Endothelial cell (in vitro differentiated cells): ENCODE measurements around the gene CKB. TPM values are rescaled to one million over a fixed set of nuclear protein-coding genes. Genes with fewer than 3 reads are reported as not detected.

Experiments used
- DNase-seq: peaks from one replicate; pipeline ENCODE4 v3.0.0; 2021; ENCODE audit warnings: low spot score
- H3K27ac Mint-ChIP-seq: one replicate; pipeline ENCODE4 v1.8.0; 2021; ENCODE audit warnings: mixed read lengths, inconsistent platforms; ENCODE audit not compliant: unreplicated experiment
- H3K27me3 Mint-ChIP-seq: one replicate; pipeline ENCODE4 v1.8.0; 2021; ENCODE audit warnings: mild to moderate bottlenecking, moderate library complexity, mixed read lengths, inconsistent platforms; ENCODE audit not compliant: unreplicated experiment
- H3K36me3 Mint-ChIP-seq: one replicate; pipeline ENCODE4 v1.8.0; 2021; ENCODE audit warnings: mild to moderate bottlenecking, low read depth, mixed read lengths, inconsistent platforms; ENCODE audit not compliant: unreplicated experiment
- H3K4me1 Mint-ChIP-seq: one replicate; pipeline ENCODE4 v1.8.0; 2021; ENCODE audit warnings: mild to moderate bottlenecking, mixed read lengths, inconsistent platforms; ENCODE audit not compliant: unreplicated experiment
- H3K4me3 Mint-ChIP-seq: one replicate; pipeline ENCODE4 v1.8.0; 2021; ENCODE audit warnings: mild to moderate bottlenecking, mixed read lengths, inconsistent platforms; ENCODE audit not compliant: unreplicated experiment
- H3K9me3 Mint-ChIP-seq: one replicate; pipeline ENCODE4 v1.8.0; 2021; ENCODE audit warnings: mixed read lengths, inconsistent platforms; ENCODE audit not compliant: unreplicated experiment
- total RNA-seq: library from RNA; stranded (reverse); fragmentation: NEBNext Ultra II Directional; extraction: Animal tissue kit (Norgen Biotek cat#: 25700); gene quantifications from one replicate; pipeline ENCODE4 v1.2.1, GENCODE V29; 2021; ENCODE audit not compliant: unreplicated experiment
- TF ChIP-seq, protein P1 (sequence below): fragments of 200-600 bp; sonication (generic); IDR thresholded peaks from one replicate; pipeline ENCODE4 v1.5.0; 2021; ENCODE audit warnings: antibody characterized with exemption; ENCODE audit not compliant: unreplicated experiment

Gene CKB
- total RNA-seq, 1 donor from 2014 or later, result 23.1 TPM

- Mint-ChIP-seq H3K36me3 (peaks cover 26% of the 10 kb centered on the region), H3K4me1 (peaks cover 22% of the 10 kb centered on the region), H3K27me3 (no peaks in the 10 kb centered on the region), H3K27ac (peak overlapping the region; percentile 89), H3K9me3 (no peaks in the 10 kb centered on the region), H3K4me3 (no peak overlapping the region)
- TF ChIP-seq, protein P1, sequence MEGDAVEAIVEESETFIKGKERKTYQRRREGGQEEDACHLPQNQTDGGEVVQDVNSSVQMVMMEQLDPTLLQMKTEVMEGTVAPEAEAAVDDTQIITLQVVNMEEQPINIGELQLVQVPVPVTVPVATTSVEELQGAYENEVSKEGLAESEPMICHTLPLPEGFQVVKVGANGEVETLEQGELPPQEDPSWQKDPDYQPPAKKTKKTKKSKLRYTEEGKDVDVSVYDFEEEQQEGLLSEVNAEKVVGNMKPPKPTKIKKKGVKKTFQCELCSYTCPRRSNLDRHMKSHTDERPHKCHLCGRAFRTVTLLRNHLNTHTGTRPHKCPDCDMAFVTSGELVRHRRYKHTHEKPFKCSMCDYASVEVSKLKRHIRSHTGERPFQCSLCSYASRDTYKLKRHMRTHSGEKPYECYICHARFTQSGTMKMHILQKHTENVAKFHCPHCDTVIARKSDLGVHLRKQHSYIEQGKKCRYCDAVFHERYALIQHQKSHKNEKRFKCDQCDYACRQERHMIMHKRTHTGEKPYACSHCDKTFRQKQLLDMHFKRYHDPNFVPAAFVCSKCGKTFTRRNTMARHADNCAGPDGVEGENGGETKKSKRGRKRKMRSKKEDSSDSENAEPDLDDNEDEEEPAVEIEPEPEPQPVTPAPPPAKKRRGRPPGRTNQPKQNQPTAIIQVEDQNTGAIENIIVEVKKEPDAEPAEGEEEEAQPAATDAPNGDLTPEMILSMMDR, result no peak
- DNase-seq, result no peak
Observed at GRCh38 chr14:103492156-103492925, 30.3 kb downstream of the CKB start.

DNA sequence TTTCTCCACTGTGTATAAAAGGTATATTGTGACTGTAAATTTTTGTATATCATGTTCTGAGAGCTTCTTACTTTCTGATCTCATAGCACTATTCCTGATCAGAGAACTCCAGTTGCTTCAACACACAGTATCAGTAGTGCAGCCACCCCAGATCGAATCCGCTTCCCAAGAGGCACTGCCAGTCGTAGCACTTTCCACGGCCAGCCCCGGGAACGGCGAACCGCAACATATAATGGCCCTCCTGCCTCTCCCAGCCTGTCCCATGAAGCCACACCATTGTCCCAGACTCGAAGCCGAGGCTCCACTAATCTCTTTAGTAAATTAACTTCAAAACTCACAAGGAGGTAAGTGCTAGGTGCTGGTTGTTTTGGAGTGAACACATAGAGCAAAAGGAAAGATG lies 30.9 kb downstream of the CKB start:
- H3K36me3 Mint-ChIP-seq, result peaks cover 26% of the 10 kb centered on the region
- no peaks in the 10 kb centered on the region for H3K27me3 Mint-ChIP-seq
- peaks cover 22% of the 10 kb centered on the region for H3K4me1 Mint-ChIP-seq
- no peak overlapping the region for H3K4me3 Mint-ChIP-seq
- TF ChIP-seq, protein P1, result no peak
- peak overlapping the region; percentile 58 for H3K27ac Mint-ChIP-seq
- H3K9me3 Mint-ChIP-seq, result no peaks in the 10 kb centered on the region
- no peak for DNase-seq

DNA sequence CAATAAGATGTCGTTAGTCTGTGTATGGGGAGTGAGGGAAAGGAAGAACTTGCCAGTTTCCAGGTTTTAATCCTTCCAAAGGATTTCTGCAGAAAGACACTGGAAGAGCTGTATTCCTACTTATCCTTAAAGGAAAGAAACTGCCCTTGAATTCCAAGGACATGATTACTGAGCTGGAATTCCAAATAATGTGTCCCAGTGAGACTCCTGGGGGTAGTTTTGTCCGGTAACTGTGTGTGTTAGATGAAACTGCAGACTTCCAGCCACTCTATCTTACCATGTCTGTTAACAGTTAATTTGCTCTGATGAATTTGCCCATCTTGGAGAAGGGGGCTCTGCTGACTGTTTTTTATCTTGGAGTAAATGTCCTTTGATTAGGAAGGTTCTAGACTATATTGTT lies 33.0 kb downstream of the CKB start:
- TF ChIP-seq, protein P1, result no peak
- no peak for DNase-seq
- peaks cover 22% of the 10 kb centered on the region for H3K4me1 Mint-ChIP-seq
- H3K27ac Mint-ChIP-seq, result peak overlapping the region; percentile 62
- H3K36me3 Mint-ChIP-seq, result peaks cover 18% of the 10 kb centered on the region
- no peaks in the 10 kb centered on the region for H3K9me3 Mint-ChIP-seq
- H3K27me3 Mint-ChIP-seq, result no peaks in the 10 kb centered on the region
- H3K4me3 Mint-ChIP-seq, result no peak overlapping the region

DNA sequence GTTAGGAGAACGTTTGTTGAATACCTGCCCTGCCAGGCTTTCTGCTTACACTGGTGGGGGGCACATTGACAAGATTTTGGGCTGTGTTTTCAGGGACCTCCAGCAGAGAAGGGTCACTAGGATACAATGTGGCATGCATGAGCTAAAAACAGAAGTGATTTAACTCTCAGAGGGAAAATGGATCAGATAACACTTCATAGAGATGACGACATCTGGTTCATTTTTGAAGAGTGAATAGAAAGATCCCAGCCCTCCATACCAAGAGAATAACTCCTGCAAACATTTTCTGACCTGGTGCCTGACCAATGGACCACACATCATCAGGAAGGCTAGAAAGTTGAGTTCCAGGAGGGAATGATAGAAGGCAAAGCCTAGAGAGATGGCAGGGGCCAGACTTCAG lies 33.7 kb downstream of the CKB start:
- H3K4me1 Mint-ChIP-seq, result peaks cover 22% of the 10 kb centered on the region
- no peaks in the 10 kb centered on the region for H3K27me3 Mint-ChIP-seq
- H3K27ac Mint-ChIP-seq, result no peak overlapping the region
- TF ChIP-seq, protein P1, result no peak
- H3K36me3 Mint-ChIP-seq, result peaks cover 18% of the 10 kb centered on the region
- H3K4me3 Mint-ChIP-seq, result peak overlapping the region; percentile 54
- H3K9me3 Mint-ChIP-seq, result no peaks in the 10 kb centered on the region
- no peak for DNase-seq

DNA sequence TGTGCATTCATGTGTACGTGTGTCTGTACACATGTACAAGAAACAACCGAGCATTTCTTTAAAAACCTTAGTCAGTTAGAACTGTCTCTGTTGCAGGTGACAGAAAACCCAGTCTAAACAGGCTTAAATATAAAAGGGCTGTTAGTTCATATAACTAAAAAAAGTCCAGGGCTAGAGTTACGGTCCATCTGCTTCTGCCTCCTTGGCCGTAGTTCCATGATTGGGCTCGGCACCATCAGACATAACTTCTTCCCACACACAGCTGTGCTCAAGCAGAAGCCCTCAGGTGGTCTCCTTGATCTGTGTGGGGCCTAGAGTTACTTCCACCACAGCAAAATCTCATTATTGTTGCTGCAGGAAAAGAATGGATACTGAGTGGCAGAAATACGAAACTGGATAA lies 34.6 kb downstream of the CKB start:
- peaks cover 21% of the 10 kb centered on the region for H3K36me3 Mint-ChIP-seq
- no peaks in the 10 kb centered on the region for H3K9me3 Mint-ChIP-seq
- no peaks in the 10 kb centered on the region for H3K27me3 Mint-ChIP-seq
- no peak for DNase-seq
- TF ChIP-seq, protein P1, result no peak
- peaks cover 22% of the 10 kb centered on the region for H3K4me1 Mint-ChIP-seq
- no peak overlapping the region for H3K27ac Mint-ChIP-seq
- H3K4me3 Mint-ChIP-seq, result no peak overlapping the region
